Smooth muscle cell (in vitro differentiated cells): Measurements from ENCODE around the gene BMPER. TPM values are rescaled to one million over a fixed set of nuclear protein-coding genes. Genes with fewer than 3 reads are reported as not detected.

Experiments
- DNase-seq: peaks from one replicate; lab custom pipeline; 2025; ENCODE audit not compliant: unreplicated experiment; lab: John Stamatoyannopoulos, UW
- H2AFZ ChIP-seq: fragments of 200-600 bp; sonication (generic); 2 replicates; pipeline ENCODE4 v1.6.0; 2016; ENCODE audit warnings: antibody characterized with exemption, low read depth, mild to moderate bottlenecking
- H3F3A ChIP-seq: fragments of 200-600 bp; sonication (generic); 2 replicates; pipeline ENCODE4 v1.6.0; 2017; ENCODE audit warnings: antibody characterized with exemption, low read depth
- H3K27ac ChIP-seq: fragments of 200-600 bp; sonication (generic); 2 replicates; pipeline ENCODE4 v1.5.1; 2016; ENCODE audit warnings: low read depth, mild to moderate bottlenecking
- H3K27me3 ChIP-seq: fragments of 200-600 bp; sonication (generic); 2 replicates; pipeline ENCODE4 v1.6.1; 2016; ENCODE audit warnings: low read depth, mild to moderate bottlenecking
- H3K36me3 ChIP-seq: fragments of 200-600 bp; sonication (generic); 2 replicates; pipeline ENCODE4 v1.5.1; 2016; ENCODE audit warnings: low read depth
- H3K4me1 ChIP-seq: fragments of 200-600 bp; sonication (generic); 2 replicates; pipeline ENCODE4 v1.5.1; 2016; ENCODE audit warnings: low read depth
- H3K4me2 ChIP-seq: fragments of 200-600 bp; sonication (generic); 2 replicates; pipeline ENCODE4 v1.6.0; 2016; ENCODE audit warnings: mild to moderate bottlenecking
- H3K4me3 ChIP-seq: fragments of 200-600 bp; sonication (generic); 2 replicates; pipeline ENCODE4 v1.5.1; 2016; ENCODE audit warnings: mild to moderate bottlenecking
- H3K79me2 ChIP-seq: fragments of 200-600 bp; sonication (generic); 2 replicates; pipeline ENCODE4 v1.6.0; 2016; ENCODE audit warnings: low read depth, mild to moderate bottlenecking
- H3K9ac ChIP-seq: fragments of 200-600 bp; sonication (generic); 2 replicates; pipeline ENCODE4 v1.6.0; 2016; ENCODE audit warnings: low read depth
- H3K9me3 ChIP-seq: fragments of 200-600 bp; sonication (generic); replicated peaks from 2 replicates; pipeline ENCODE4 v1.5.1; 2016; ENCODE audit warnings: low read depth
- H4K20me1 ChIP-seq: fragments of 200-600 bp; sonication (generic); 2 replicates; pipeline ENCODE4 v1.6.0; 2016; ENCODE audit warnings: low read depth
- WGBS: methylation state at CpG from one replicate; pipeline ENCODE4 v1.1.7; 2016; ENCODE audit warnings: low lambda C conversion rate; 5-methylcytosine and 5-hydroxymethylcytosine counted together
- polyA plus RNA-seq: library from polyadenylated mRNA; unstranded; fragments of >200 nt; fragmentation: Nextera tagmentation; extraction: Ambion mirVana; gene quantifications from 2 replicates; pipeline ENCODE4 v1.2.1, GENCODE V29; 2016
- total RNA-seq: library from RNA; depleted of rRNA; stranded (reverse); fragments of >200 nt; gene quantifications from 2 replicates; pipeline ENCODE4 v1.2.3, GENCODE V29; 2014
- TF ChIP-seq, protein P1 (sequence below): fragments of 200-600 bp; sonication (generic); IDR thresholded peaks from 2 replicates; pipeline ENCODE4 v1.5.1; 2017; ENCODE audit warnings: borderline replicate concordance, mild to moderate bottlenecking, antibody characterized with exemption; ENCODE audit not compliant: insufficient read depth, poor library complexity, severe bottlenecking

The BMPER gene
- total RNA-seq (7.3 and 21.9 TPM in 2 replicates), polyA plus RNA-seq (3.0 and 7.5 TPM in 2 replicates)

DNA sequence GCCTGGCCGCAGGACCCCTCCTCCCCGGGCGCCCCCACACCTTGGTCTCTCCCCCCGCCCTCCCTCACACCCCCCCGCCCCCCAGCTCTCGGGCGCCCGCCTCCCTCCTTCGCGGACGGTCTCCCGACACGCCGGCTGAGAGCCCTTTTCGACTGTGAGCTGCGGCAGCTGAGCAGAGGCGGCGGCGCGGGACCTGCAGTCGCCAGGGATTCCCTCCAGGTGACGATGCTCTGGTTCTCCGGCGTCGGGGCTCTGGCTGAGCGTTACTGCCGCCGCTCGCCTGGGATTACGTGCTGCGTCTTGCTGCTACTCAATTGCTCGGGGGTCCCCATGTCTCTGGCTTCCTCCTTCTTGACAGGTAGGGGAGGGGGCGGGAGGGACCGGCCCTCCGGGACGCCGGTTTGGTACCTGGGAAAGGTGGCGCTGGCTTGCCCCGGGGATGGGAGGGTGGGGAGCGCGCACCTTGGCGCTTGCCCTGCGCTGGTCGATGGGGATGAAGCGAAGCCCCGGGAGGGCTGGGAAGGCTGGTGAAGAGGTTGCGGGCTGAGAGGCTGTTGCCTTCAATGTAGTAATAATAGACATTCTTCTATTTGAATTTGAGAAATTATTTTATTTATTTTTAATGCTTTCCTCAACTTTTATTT is at the start of gene BMPER:
TSS of gene BMPER (plus strand) at position 151 of the 644 bp plus-strand sequence. CDS start at position 226, 75 bp downstream.
- TF ChIP-seq, protein P1, sequence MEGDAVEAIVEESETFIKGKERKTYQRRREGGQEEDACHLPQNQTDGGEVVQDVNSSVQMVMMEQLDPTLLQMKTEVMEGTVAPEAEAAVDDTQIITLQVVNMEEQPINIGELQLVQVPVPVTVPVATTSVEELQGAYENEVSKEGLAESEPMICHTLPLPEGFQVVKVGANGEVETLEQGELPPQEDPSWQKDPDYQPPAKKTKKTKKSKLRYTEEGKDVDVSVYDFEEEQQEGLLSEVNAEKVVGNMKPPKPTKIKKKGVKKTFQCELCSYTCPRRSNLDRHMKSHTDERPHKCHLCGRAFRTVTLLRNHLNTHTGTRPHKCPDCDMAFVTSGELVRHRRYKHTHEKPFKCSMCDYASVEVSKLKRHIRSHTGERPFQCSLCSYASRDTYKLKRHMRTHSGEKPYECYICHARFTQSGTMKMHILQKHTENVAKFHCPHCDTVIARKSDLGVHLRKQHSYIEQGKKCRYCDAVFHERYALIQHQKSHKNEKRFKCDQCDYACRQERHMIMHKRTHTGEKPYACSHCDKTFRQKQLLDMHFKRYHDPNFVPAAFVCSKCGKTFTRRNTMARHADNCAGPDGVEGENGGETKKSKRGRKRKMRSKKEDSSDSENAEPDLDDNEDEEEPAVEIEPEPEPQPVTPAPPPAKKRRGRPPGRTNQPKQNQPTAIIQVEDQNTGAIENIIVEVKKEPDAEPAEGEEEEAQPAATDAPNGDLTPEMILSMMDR, result no peak
- peak within 1 kb of the TSS; percentile 56 for H3K9ac ChIP-seq
- peak within 1 kb of the TSS; percentile 68 for H3K4me3 ChIP-seq
- no peak for DNase-seq
- H3K36me3 ChIP-seq, result no peaks in the 10 kb centered on the region
- 3% methylated on average over 31 of the region's 47 CpGs for WGBS
- no peaks in the 10 kb centered on the region for H4K20me1 ChIP-seq
- peak within 1 kb of the TSS; percentile 94 for H3K4me2 ChIP-seq
- peaks cover 45% of the 10 kb centered on the region for H3K27me3 ChIP-seq
- H3K9me3 ChIP-seq, result no peaks in the 10 kb centered on the region
- no peak within 1 kb of the TSS for H3K27ac ChIP-seq
- H3K79me2 ChIP-seq, result no peaks in the 10 kb centered on the region
- H2AFZ ChIP-seq, result peak within 1 kb of the TSS; percentile 90
- H3F3A ChIP-seq, result peaks cover 2% of the 10 kb centered on the region
- H3K4me1 ChIP-seq, result peaks cover 6% of the 10 kb centered on the region

DNA sequence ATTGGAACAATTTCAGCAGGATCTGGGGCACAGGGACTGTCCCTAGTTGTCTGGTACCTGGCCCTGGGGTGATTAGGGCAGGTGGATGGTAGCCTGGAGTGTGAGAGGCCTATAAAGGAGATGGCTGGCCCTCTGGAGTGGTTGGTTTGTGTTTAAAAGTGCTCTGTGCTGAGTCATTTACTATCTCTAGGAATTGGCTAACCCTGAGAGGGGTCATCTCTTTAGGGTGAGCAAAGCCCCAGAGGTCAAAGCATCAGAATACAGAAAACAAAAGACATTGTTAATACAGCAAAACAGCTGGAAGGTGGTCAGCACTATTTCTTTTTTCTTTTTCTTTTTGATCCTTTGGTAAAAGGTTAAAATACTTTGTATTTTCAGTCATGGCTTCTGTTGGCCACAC is 43.4 kb upstream of the BMPER start:
- Histone ChIP-seq H3K9me3 (no peaks in the 10 kb centered on the region), H3K4me2 (no peak overlapping the region), H3K4me3 (no peak overlapping the region), H3K4me1 (no peaks in the 10 kb centered on the region), H2AFZ (no peak overlapping the region), H3K36me3 (no peaks in the 10 kb centered on the region), H3K27ac (no peak overlapping the region), H4K20me1 (no peaks in the 10 kb centered on the region), H3F3A (no peaks in the 10 kb centered on the region), H3K9ac (no peak overlapping the region), H3K79me2 (no peaks in the 10 kb centered on the region), H3K27me3 (no peaks in the 10 kb centered on the region)
- DNase-seq, result no peak
- TF ChIP-seq, protein P1, result no peak

DNA sequence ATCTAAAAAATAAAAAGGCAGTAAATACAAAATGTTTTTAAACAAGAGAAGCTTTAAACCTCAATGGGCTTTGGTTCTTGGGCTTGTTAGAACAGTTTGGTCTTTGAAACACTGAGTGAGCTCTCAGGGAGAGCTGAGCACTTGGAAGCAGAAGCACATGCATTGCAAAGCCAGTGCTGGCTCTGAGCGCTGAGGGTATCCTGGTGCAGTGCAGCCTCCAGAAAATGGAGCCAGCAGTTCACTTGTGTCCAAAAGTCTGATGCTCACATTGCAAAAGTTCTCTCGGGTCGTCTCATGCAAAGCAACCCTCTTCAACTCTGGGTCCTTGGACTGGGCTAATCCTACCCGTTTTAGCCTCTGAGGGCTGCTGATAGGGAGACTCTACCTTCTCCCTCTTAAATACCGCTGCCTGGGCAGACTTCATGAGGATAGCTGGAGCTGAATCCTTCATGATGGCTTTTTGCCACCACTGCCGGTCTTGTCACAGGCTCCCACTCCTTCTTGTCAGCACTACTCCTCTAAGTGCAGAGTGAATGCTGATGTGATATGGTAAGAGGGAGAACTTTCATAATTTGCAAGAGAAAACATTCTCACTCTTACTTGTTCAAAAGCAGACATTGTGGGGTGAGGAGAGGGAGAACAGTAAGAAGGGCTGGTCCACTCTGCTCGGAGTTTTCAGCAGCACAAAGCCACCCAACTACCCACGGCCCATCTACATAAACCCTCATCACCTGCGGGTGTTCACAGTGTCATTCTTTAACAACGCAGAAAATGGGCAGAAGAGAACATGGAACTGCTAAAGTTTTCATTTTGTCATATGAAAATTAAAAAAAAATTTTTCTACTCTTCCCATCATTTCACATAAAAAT is 42.2 kb upstream of the BMPER start:
- H3K36me3 ChIP-seq, result no peaks in the 10 kb centered on the region

More for the DNA sequence above, 42.2 kb upstream of the BMPER start:
- H3K79me2 ChIP-seq, result no peaks in the 10 kb centered on the region
- peaks cover 6% of the 10 kb centered on the region for H3F3A ChIP-seq
- no peak overlapping the region for H3K4me3 ChIP-seq
- TF ChIP-seq, protein P1, result no peak
- H3K4me2 ChIP-seq, result no peak overlapping the region
- H3K9me3 ChIP-seq, result no peaks in the 10 kb centered on the region
- H2AFZ ChIP-seq, result no peak overlapping the region
- no peaks in the 10 kb centered on the region for H3K27me3 ChIP-seq
- peaks cover 4% of the 10 kb centered on the region for H3K4me1 ChIP-seq
- 81% methylated on average over 10 of the region's 10 CpGs for WGBS
- no peak for DNase-seq
- H4K20me1 ChIP-seq, result no peaks in the 10 kb centered on the region
- H3K9ac ChIP-seq, result no peak overlapping the region
- H3K27ac ChIP-seq, result no peak overlapping the region
